Natural killer cell (primary cell): ENCODE results near the gene DAB2IP. TPM values are rescaled to one million over a fixed set of nuclear protein-coding genes. Genes with fewer than 3 reads are reported as not detected.

Source experiments
- ATAC-seq, 3 donors: fragments of 150-1000 bp in 2 of 3; fragments of 200-7000 bp in 1 of 3; cut with Tn5 transposase; 1 replicate in 1 of 3; 2 replicates in 2 of 3; pipeline ENCODE4 v1.10.0; 2021; ENCODE audit warnings: mild to moderate bottlenecking in 2 of 3, moderate library complexity in 2 of 3
- DNase-seq, 2 donors: peaks; one replicate each; pipeline versions ENCODE4 v3.0.0 to v3.0.0-alpha.2; 2013 to 2021; ENCODE audit warnings: mixed read lengths in 1 of 2
- H3K27ac ChIP-seq: one replicate; pipeline ENCODE4 v1.5.1; 2013; ENCODE audit warnings: mild to moderate bottlenecking, low read length
- H3K27me3 ChIP-seq: one replicate; pipeline ENCODE4 v1.6.1; 2013; ENCODE audit warnings: low read length; ENCODE audit not compliant: control insufficient read depth, insufficient read depth
- H3K36me3 ChIP-seq: one replicate; pipeline ENCODE4 v1.6.1; 2013; ENCODE audit warnings: low read length; ENCODE audit not compliant: control insufficient read depth, insufficient read depth
- H3K4me1 ChIP-seq: one replicate; pipeline ENCODE4 v1.6.1; 2013; ENCODE audit warnings: low read length; ENCODE audit not compliant: control insufficient read depth, insufficient read depth
- H3K4me3 ChIP-seq: one replicate; pipeline ENCODE4 v1.5.1; 2013; ENCODE audit warnings: low read length
- H3K9me3 ChIP-seq: one replicate; pipeline ENCODE4 v1.6.1; 2013; ENCODE audit warnings: low read length; ENCODE audit not compliant: control insufficient read depth, insufficient read depth
- H3K27ac Mint-ChIP-seq, 2 donors: one replicate each; pipeline ENCODE4 v1.8.0; 2022; ENCODE audit warnings: mild to moderate bottlenecking in 2 of 2, mixed read lengths in 2 of 2, moderate library complexity in 1 of 2
- H3K27me3 Mint-ChIP-seq, 2 donors: one replicate each; pipeline ENCODE4 v1.8.0; 2022; ENCODE audit warnings: low read depth in 2 of 2, mixed read lengths in 2 of 2
- H3K36me3 Mint-ChIP-seq: one replicate; pipeline ENCODE4 v1.8.0; 2022; ENCODE audit warnings: mixed read lengths
- H3K4me1 Mint-ChIP-seq, 2 donors: one replicate each; pipeline ENCODE4 v1.8.0; 2022; ENCODE audit warnings: mixed read lengths in 2 of 2
- H3K4me3 Mint-ChIP-seq: one replicate; pipeline ENCODE4 v1.8.0; 2022; ENCODE audit warnings: mild to moderate bottlenecking, moderate library complexity, mixed read lengths
- H3K9me3 Mint-ChIP-seq, 2 donors: one replicate each; pipeline ENCODE4 v1.8.0; 2022; ENCODE audit warnings: mixed read lengths in 2 of 2
- CTCF ChIP-seq: fragments of 200-600 bp; IDR thresholded peaks from one replicate; pipeline ENCODE4 v1.8.0; 2022; ENCODE audit warnings: antibody characterized with exemption
- WGBS: methylation state at CpG from one replicate; pipeline ENCODE4 v1.1.7; 2013; ENCODE audit warnings: missing lambda C conversion rate; ENCODE audit not compliant: insufficient coverage; 5-methylcytosine and 5-hydroxymethylcytosine counted together
- intact Hi-C: fragments of 100-400 bp; cut with micrococcal nuclease; formaldehyde crosslinking; loops from one replicate; pipeline ENCODE4 v1.14.2; 2022
- total RNA-seq, 4 donors: library from RNA; stranded (reverse); fragments of 120-200 nt in 1 of 4; gene quantifications; one replicate each; pipeline versions ENCODE4 v1.2.3 to v1.2.4, GENCODE V29; 2013 to 2022

DAB2IP gene
- 1 to 10 TPM in 1 of 3 donors, under 1 TPM in 1, not detected in 1; 0.19 to 2.5 TPM for total RNA-seq
- 1.1 TPM for total RNA-seq (2013)

GRCh38 chr9:121651295-121652020 is at the start of gene DAB2IP:
DAB2IP (plus strand) TSS chr9:121651634; CDS start chr9:121651776, 142 bp downstream.
- peaks cover 52 to 53% of the 10 kb centered on the region in 2 donors for H3K27me3 Mint-ChIP-seq
- intact Hi-C loops, result no loop called here
- ATAC-seq, result peak in 1 of 3 donors; percentile 72
- peaks cover 5 to 17% of the 10 kb centered on the region in 2 donors for H3K4me1 Mint-ChIP-seq
- Histone ChIP-seq H3K36me3 (no peaks in the 10 kb centered on the region), H3K4me3 (no peak within 1 kb of the TSS), H3K4me1 (peaks cover 19% of the 10 kb centered on the region), H3K27ac (no peak within 1 kb of the TSS), H3K27me3 (peaks cover 34% of the 10 kb centered on the region), H3K9me3 (no peaks in the 10 kb centered on the region)
- 1% methylated on average over 79 of the region's 79 CpGs for WGBS
- H3K27ac Mint-ChIP-seq, result no peak within 1 kb of the TSS
- TF ChIP-seq CTCF, result no peak
- no peak for DNase-seq
- peak within 1 kb of the TSS; percentile 70 for H3K4me3 Mint-ChIP-seq
- H3K9me3 Mint-ChIP-seq, result no peaks in the 10 kb centered on the region
- H3K36me3 Mint-ChIP-seq, result no peaks in the 10 kb centered on the region

GRCh38 chr9:121603028-121603427 is 48.4 kb upstream of the DAB2IP start:
- TF ChIP-seq CTCF, result no peak
- no peaks in the 10 kb centered on the region for H3K9me3 Mint-ChIP-seq

GRCh38 chr9:121604242-121604641 is 47.2 kb upstream of the DAB2IP start:
- Mint-ChIP-seq H3K4me3 (no peak overlapping the region), H3K4me1 (peaks cover 0 to 13% of the 10 kb centered on the region in 2 donors), H3K36me3 (no peaks in the 10 kb centered on the region), H3K9me3 (no peaks in the 10 kb centered on the region), H3K27ac (peak overlapping the region in 1 of 2 donors; percentile 6), H3K27me3 (peaks cover 30 to 43% of the 10 kb centered on the region in 2 donors)
- ATAC-seq (no peak), DNase-seq (no peak)
- H3K9me3 ChIP-seq, result no peaks in the 10 kb centered on the region
- 16% methylated on average over 4 of the region's 4 CpGs for WGBS
- peaks cover 16% of the 10 kb centered on the region for H3K4me1 ChIP-seq
- H3K36me3 ChIP-seq, result no peaks in the 10 kb centered on the region
- no peak overlapping the region for H3K27ac ChIP-seq
- TF ChIP-seq CTCF, result no peak
- H3K27me3 ChIP-seq, result peaks cover 7% of the 10 kb centered on the region
- intact Hi-C loops, result no loop called here
- no peak overlapping the region for H3K4me3 ChIP-seq

More at GRCh38 chr9:121603028-121603427, 48.4 kb upstream of the DAB2IP start:
- Mint-ChIP-seq H3K36me3 (no peaks in the 10 kb centered on the region), H3K27me3 (peaks cover 32 to 39% of the 10 kb centered on the region in 2 donors), H3K4me3 (no peak overlapping the region), H3K4me1 (peaks cover 0 to 18% of the 10 kb centered on the region in 2 donors), H3K27ac (no peak overlapping the region)
- H3K27ac ChIP-seq, result no peak overlapping the region
- intact Hi-C loops, result no loop called here
- no peak overlapping the region for H3K4me3 ChIP-seq
- ATAC-seq (no peak), DNase-seq (no peak)
- H3K36me3 ChIP-seq, result no peaks in the 10 kb centered on the region
- H3K9me3 ChIP-seq, result no peaks in the 10 kb centered on the region
- H3K4me1 ChIP-seq, result peaks cover 18% of the 10 kb centered on the region
- 94% methylated on average over 7 of the region's 7 CpGs for WGBS
- peaks cover 14% of the 10 kb centered on the region for H3K27me3 ChIP-seq
